GM23248 (cell line): ENCODE data around the gene PTS. TPM values are rescaled to one million over a fixed set of nuclear protein-coding genes. Genes with fewer than 3 reads are reported as not detected.

ENCODE experiments used
- DNase-seq: peaks from one replicate; pipeline ENCODE4 v3.0.0-alpha.2; 2015
- H2AFZ ChIP-seq: fragments of 200-600 bp; sonication (generic); 2 replicates; pipeline ENCODE4 v1.6.1; 2016; ENCODE audit warnings: antibody characterized with exemption
- H3F3A ChIP-seq: fragments of 200-600 bp; sonication (generic); 2 replicates; pipeline ENCODE4 v1.6.1; 2016; ENCODE audit warnings: mild to moderate bottlenecking, antibody characterized with exemption, mixed run types; ENCODE audit not compliant: insufficient read depth
- H3K27ac ChIP-seq: fragments of 200-600 bp; sonication (generic); 2 replicates; pipeline ENCODE4 v1.5.1; 2016; ENCODE audit warnings: mild to moderate bottlenecking
- H3K27me3 ChIP-seq: fragments of 200-600 bp; sonication (generic); replicated peaks from 2 replicates; pipeline ENCODE4 v1.6.1; 2016; ENCODE audit warnings: mild to moderate bottlenecking; ENCODE audit not compliant: insufficient read depth
- H3K36me3 ChIP-seq: fragments of 200-600 bp; sonication (generic); 2 replicates; pipeline ENCODE4 v1.6.1; 2016; ENCODE audit warnings: low read depth, mild to moderate bottlenecking
- H3K4me1 ChIP-seq: fragments of 200-600 bp; sonication (generic); 2 replicates; pipeline ENCODE4 v1.6.1; 2016; ENCODE audit warnings: mild to moderate bottlenecking; ENCODE audit not compliant: insufficient read depth
- H3K4me2 ChIP-seq: fragments of 200-600 bp; sonication (generic); one replicate; pipeline ENCODE4 v1.6.1; 2016; ENCODE audit warnings: mild to moderate bottlenecking; ENCODE audit not compliant: unreplicated experiment
- H3K4me3 ChIP-seq: fragments of 200-600 bp; sonication (generic); 2 replicates; pipeline ENCODE4 v1.5.1; 2016; ENCODE audit warnings: mild to moderate bottlenecking
- H3K79me2 ChIP-seq: fragments of 200-600 bp; sonication (generic); 2 replicates; pipeline ENCODE4 v1.6.1; 2016; ENCODE audit warnings: mild to moderate bottlenecking; ENCODE audit not compliant: insufficient read depth
- H3K9ac ChIP-seq: fragments of 200-600 bp; sonication (generic); 2 replicates; pipeline ENCODE4 v1.6.1; 2016; ENCODE audit warnings: mild to moderate bottlenecking
- H3K9me2 ChIP-seq: fragments of 200-600 bp; sonication (generic); 2 replicates; pipeline ENCODE4 v1.6.1; 2016; ENCODE audit warnings: mixed run types, mild to moderate bottlenecking, moderate library complexity; ENCODE audit not compliant: insufficient read depth
- H3K9me3 ChIP-seq: fragments of 200-600 bp; sonication (generic); one replicate; pipeline ENCODE4 v1.6.1; 2017; ENCODE audit warnings: low read depth
- H4K20me1 ChIP-seq: fragments of 200-600 bp; sonication (generic); 2 replicates; pipeline ENCODE4 v1.6.0; 2016; ENCODE audit not compliant: insufficient read depth
- EZH2 ChIP-seq: fragments of 200-600 bp; sonication (generic); IDR thresholded peaks from 2 replicates; pipeline ENCODE4 v1.6.1; 2018; ENCODE audit warnings: antibody characterized with exemption, mild to moderate bottlenecking; ENCODE audit not compliant: insufficient read depth, poor library complexity, severe bottlenecking
- EZH2phosphoT487 ChIP-seq: fragments of 200-600 bp; sonication (generic); IDR thresholded peaks from 2 replicates; pipeline ENCODE4 v1.6.1; 2018; ENCODE audit warnings: antibody characterized with exemption, moderate library complexity, mild to moderate bottlenecking, low read depth; ENCODE audit not compliant: insufficient read depth
- WGBS, 2 experiments: methylation state at CpG; one replicate each; pipeline ENCODE4 v1.1.6; 2015 to 2017; ENCODE audit warnings: low lambda C conversion rate in 2 of 2, low coverage in 1 of 2; ENCODE audit errors: missing lambda C conversion rate in 2 of 2; 5-methylcytosine and 5-hydroxymethylcytosine counted together
- in situ Hi-C: fragments of 300-500 bp; cut with MboI; formaldehyde crosslinking; loops from 2 replicates; pipeline ENCODE4 v1.15.0; 2020
- polyA plus RNA-seq: library from polyadenylated mRNA; unstranded; fragments of >200 nt; fragmentation: Nextera tagmentation; extraction: Ambion mirVana; gene quantifications from 2 replicates; pipeline ENCODE4 v1.2.1, GENCODE V29; 2016
- total RNA-seq: library from RNA; depleted of rRNA; stranded (reverse); fragments of >200 nt; shearing (Covaris generic); gene quantifications from 2 replicates; pipeline ENCODE4 v1.2.3, GENCODE V29; 2014

Gene PTS
- total and polyA plus RNA-seq, 2 experiments from 2014 or later: 36.5 to 100 TPM

DNA sequence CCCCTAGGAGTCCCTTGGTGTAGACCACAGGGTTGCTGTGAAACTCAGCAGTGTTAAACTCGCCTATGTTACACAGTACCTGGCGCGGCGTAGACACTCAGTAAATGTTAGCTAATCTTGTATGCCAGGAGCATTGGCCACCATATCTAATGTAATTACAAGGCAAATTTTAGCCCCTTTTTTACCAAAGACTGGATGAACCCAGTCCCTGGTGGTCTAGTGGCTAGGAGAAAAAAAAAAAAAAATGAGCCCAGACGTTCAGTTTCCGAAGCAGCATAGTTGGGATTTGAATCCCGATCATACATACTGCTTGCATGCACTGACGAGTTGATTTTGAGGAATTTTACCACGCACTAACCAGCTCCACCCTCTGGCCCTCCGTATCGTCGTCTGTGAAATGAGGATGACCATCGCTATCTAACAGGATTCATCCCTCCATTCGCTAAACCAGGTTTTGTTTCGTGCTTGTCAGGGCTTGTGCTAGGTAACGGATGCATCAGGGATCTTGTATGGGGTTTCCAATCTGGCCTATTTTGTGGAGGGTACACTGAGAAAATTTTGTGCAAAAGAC is 688 bp downstream of the PTS start:
- Histone ChIP-seq H3K27ac (peak overlapping the region; percentile 98), H2AFZ (peak overlapping the region; percentile 94), H3K9me3 (no peaks in the 10 kb centered on the region), H3K4me3 (peak overlapping the region; percentile 83), H3K4me2 (peak overlapping the region; percentile 88), H3K9me2 (no peaks in the 10 kb centered on the region), H3K4me1 (peaks cover 32% of the 10 kb centered on the region), H3K36me3 (peaks cover 8% of the 10 kb centered on the region; the same call in 1 of the 2 replicates), H4K20me1 (no peaks in the 10 kb centered on the region), H3K9ac (peak overlapping the region; percentile 93), H3K79me2 (peaks cover 45% of the 10 kb centered on the region), H3F3A (peaks cover 24% of the 10 kb centered on the region), H3K27me3 (no peaks in the 10 kb centered on the region)
- TF ChIP-seq EZH2phosphoT487: no peak
- TF ChIP-seq EZH2: no peak
- DNase-seq: peak; percentile 69
- in situ Hi-C loops: no loop called here
- WGBS, 2 experiments: 2% methylated on average over 16 of the region's 16 CpGs

DNA sequence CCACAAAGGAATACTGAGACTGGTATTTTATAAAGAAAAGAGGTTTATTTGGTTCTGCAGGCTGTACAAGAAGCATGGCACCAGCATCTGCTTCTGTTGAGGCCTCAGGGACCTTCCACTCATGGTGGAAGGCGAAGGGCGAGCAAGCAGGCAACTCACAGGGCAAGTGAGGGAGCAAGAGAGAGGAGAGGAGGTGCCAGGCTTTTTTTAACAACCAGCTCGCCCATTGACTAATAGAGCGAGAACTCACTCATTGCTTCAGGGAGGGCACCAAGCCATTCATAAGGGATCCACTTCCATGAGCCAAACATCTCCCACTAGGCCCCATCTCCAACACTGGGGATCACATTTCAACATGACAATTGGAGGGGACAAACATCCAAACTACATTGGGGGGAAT is 1.2 kb downstream of the PTS start:
- Histone ChIP-seq H3F3A (peaks cover 24% of the 10 kb centered on the region), H3K27ac (peak overlapping the region; percentile 98), H3K36me3 (peaks cover 10% of the 10 kb centered on the region; the same call in 1 of the 2 replicates), H3K9ac (peak overlapping the region; percentile 93), H4K20me1 (no peaks in the 10 kb centered on the region), H3K4me3 (peak overlapping the region; percentile 83), H3K4me2 (peak overlapping the region; percentile 88), H2AFZ (no peak overlapping the region; the same call in 1 of the 2 replicates), H3K9me2 (no peaks in the 10 kb centered on the region), H3K27me3 (no peaks in the 10 kb centered on the region), H3K9me3 (no peaks in the 10 kb centered on the region), H3K4me1 (peaks cover 32% of the 10 kb centered on the region), H3K79me2 (peaks cover 51% of the 10 kb centered on the region)
- peak; percentile 48 for DNase-seq
- 51% methylated on average over 4 of the region's 4 CpGs for WGBS, 2 experiments
- TF ChIP-seq EZH2phosphoT487 (no peak), EZH2 (no peak)
- in situ Hi-C loops: no loop called here

- Histone ChIP-seq H3F3A (peaks cover 24% of the 10 kb centered on the region), H3K27ac (peak overlapping the region; percentile 62; the same call in 1 of the 2 replicates), H3K4me3 (no peak overlapping the region), H3K9me3 (no peaks in the 10 kb centered on the region), H3K4me2 (no peak overlapping the region), H3K9me2 (no peaks in the 10 kb centered on the region), H3K79me2 (peaks cover 63% of the 10 kb centered on the region), H4K20me1 (no peaks in the 10 kb centered on the region), H2AFZ (no peak overlapping the region), H3K9ac (no peak overlapping the region), H3K36me3 (peaks cover 23% of the 10 kb centered on the region), H3K27me3 (no peaks in the 10 kb centered on the region), H3K4me1 (peaks cover 32% of the 10 kb centered on the region)
- in situ Hi-C loops: no loop called here
- 95 to 100% methylated on average over 2 of the region's 2 CpGs for WGBS, 2 experiments
- no peak for DNase-seq
- no peak for TF ChIP-seq EZH2phosphoT487
- no peak for TF ChIP-seq EZH2
These were observed 2.5 kb downstream of the PTS start for GRCh38 chr11:112228706-112229105.

DNA sequence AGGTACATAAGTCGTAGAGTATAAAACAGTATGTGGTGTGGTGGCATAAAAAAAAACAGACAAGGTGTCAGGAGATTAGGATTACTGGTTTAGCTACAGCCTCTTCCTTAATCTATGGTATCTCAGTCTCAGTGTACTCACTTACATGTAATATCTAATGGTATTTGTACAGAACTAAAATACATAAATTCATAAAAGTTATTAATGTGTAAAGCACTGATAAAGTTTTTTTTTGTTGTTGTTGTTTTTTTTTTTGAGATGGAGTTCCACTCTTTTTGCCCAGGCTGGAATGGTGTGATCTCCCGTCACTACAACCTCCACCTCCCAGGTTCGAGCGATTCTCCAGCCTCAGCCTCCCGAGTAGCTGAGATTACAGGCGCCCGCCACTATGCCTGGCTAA is 2.9 kb downstream of the PTS start:
- Histone ChIP-seq H3K9me2 (no peaks in the 10 kb centered on the region), H3K9ac (no peak overlapping the region), H3K4me1 (peaks cover 32% of the 10 kb centered on the region), H3K79me2 (peaks cover 63% of the 10 kb centered on the region), H3K4me2 (peak overlapping the region; percentile 47), H3F3A (peaks cover 24% of the 10 kb centered on the region), H3K27ac (peak overlapping the region; percentile 62), H3K36me3 (peaks cover 27% of the 10 kb centered on the region), H3K27me3 (no peaks in the 10 kb centered on the region), H3K4me3 (no peak overlapping the region), H3K9me3 (no peaks in the 10 kb centered on the region), H2AFZ (no peak overlapping the region), H4K20me1 (no peaks in the 10 kb centered on the region)
- no peak for DNase-seq
- 99% methylated on average over 7 of the region's 7 CpGs for WGBS, 2 experiments
- TF ChIP-seq EZH2: no peak
- no peak for TF ChIP-seq EZH2phosphoT487
- in situ Hi-C loops: no loop called here
